ENCODE results near the gene IMMP2L.
"Not testable (repeated sequence)": the region's sequence is repeated elsewhere in the genome, so short reads cannot be mapped to it uniquely, and the experiment has no call there.

IMMP2L gene

DNA sequence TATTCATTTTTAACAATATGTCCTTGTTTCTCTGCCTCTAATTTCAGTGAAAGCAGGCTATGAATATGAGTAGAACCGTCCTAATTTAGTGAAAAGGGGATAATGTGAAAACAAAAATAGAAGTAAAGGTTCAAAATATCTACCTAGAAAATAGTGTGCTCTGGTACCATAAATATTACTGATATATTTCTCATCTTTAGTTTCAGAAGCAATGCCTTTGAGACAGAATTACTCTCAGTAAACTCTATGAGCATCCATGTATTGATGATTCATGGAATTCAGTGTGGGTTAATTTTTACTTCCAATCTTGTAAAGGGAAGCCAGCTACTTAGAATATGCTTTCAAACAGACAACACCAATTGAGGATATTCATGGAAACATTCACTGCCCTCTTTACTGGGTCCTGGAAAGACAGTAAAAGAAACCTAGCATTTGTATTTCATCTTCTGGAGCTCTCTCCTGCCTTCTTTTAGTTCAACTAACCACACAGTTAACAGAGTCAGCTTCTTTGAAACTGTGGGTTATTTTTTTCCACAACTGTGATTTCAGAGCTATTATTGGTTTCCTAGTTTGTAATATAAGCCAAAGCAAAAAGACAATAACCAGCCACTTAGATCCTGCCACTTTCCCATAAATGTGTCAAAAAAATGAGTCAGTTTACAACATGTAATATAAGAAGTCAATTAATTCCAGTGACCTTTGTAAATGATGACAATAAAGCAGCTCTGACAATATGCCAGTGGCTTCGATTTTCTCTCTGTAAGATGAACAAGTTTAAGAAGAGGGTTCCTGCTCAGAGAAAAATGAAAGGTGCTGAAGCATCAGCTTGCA, 469.7 kb downstream of the IMMP2L start:
- no peak for DNase-seq

DNA sequence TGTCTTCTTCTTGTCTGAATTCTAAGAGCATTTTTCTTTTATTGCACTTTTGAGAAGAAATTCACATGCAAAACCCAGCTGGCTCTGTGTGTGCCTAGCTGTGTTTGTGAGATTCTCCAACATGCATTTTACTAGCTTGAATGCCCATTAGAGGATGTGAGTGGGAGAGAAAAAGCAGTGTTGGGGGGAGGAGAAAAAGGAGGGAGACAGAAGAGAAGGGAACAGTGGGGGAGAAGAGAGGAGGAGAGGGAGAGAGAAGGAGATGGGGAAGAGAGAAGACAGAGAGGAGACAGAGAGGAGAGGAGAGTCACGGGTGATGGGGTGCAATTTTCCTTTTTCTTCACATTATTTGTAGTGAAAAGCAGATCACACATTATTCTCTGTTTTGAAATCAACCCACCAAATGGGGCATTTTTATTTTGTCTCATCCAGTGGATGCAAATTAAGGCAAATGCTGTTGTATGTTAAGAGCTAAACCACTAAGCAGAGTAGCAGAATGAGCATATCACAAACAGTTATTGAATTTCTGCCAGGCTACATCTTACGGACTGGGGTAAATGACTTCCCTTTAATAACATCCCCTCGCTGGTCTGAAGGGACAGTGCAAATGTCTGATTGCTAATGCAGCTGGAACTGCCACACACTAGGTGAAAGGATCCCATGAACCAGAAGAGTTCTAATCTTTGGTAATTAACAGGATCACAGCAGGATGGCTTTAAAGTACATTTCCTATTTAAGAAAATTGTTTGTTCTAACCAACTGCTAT, 470.5 kb downstream of the IMMP2L start:
- peak in 1 of 2 experiments; percentile 26 for DNase-seq

DNA sequence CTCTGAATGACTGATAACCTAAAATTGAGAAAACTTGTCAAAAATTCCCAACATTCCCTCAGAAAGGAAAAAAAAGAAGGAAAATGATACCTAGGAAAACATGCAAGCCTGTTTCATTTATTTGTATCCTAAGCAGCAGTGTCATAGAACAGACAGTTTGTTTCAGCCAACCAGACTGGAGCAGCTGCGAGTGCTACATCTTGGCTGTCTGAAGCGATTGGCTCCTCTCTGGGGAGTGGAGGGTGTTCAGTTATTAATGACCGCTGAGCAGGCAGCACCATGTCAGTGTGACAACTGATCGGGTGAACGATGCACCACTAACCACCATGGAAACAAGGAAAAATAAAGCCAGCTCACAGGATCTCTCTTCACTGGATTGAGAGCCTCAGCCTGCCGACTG, 471.4 kb downstream of the IMMP2L start, which contains the start of gene LRRN3:
Gene LRRN3, plus strand, starts transcription at position 282 of the 400 bp plus-strand sequence. CDS start 31,646 bp downstream, outside the sequence.
- DNase-seq = peak; percentile 68 to 83

DNA sequence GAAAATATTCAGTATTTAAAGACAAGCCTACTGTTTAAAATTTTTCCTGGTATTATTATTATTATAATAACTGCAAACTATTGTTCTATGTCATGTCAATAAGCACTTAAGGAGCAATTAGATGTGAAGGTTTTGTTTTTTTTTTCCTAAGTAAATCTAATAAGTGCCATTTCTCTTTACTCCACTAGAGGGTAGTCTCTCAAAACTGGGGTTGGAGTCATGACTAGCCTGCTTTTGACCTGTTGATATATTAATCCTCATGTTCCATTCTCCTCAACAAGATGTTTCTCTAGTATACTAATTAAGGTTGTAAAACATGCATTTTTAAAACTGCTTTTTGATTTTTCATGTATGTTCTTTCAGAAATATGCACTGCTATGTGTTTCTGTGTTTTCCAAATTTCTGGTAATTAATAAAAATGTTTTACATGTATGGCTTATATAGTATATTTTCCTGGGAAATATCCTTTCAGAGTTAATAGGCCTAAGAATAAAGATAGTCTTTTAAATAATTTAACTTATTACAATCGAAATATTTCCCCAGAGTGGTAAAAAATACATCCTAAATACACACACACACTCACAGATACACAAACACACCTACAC, 472.4 kb downstream of the IMMP2L start:
- DNase-seq = no peak

DNA sequence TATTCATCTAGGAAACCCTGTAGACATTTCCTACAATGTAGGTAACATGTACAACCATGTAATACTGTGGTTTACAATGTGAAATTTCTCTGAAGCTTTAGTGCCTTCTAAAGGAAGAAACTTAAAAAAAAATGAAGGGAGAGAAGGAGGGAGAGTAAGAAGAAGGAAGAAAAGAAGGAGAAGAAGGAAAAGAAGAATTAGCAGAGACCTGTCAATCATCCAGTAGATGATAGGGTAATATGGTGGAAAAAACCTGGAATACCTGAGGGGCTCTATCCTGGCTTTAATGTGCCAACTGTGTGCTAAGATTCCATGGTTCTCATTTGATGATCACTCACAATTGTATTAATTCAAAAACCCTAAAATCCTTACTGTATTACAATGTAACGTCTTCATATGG, 474.0 kb downstream of the IMMP2L start:
- DNase-seq = no peak

DNA sequence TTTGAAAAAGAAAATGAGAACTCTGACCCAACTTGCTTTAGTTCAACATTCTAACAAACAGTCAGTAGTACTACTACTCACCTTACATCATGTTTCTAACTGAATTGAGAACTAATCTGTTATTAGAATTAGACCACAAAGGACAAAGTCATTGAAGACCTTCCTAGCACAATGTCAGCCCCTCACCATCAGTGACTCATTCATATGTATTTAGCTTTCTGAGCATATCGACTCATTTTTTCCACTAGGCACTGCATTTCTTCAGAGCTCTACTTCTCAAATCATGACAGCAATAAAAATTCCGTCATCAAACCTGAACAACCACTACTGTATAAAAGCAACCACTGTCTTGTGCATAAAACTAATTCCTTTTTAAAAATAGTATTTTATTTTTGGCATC, 475.8 kb downstream of the IMMP2L start:
- no peak for DNase-seq

DNA sequence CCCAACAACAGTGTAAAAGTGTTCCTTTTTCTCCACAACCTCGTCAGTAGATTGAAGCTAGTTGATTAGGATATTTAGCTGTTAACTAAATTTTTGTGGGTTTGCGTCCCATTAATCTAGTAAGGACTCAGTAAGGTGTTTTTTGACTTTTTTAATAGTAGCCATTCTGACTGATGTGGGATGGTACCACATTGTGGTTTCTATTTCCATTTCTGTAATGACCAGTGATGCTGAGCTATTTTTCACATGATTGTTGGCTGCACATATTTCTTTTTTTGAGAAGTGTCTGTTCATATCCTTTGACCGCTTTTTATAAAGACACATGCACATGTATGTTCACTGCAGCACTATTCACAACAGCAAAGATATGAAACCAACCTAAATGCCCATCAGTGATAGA, 476.9 kb downstream of the IMMP2L start:
- DNase-seq = no peak

DNA sequence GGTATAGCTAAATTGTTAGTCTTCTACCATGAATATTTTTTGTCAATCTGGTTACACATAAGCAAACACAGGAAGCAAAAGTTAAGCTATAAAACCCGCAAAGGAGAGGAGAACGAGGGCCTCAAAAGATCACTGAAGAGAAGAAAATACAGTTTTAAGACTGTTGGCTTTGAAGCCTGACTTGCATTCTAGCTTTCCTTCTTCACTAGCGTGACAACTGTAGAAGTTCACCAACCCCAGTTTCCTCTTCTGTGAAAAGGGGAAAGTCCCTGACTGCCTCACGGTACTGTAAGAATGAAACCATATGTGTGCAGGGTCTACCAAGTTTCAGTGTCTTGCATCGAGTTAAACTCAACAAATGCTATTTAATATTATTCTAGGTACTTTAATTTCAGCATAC, 478.9 kb downstream of the IMMP2L start:
- DNase-seq = no peak

DNA sequence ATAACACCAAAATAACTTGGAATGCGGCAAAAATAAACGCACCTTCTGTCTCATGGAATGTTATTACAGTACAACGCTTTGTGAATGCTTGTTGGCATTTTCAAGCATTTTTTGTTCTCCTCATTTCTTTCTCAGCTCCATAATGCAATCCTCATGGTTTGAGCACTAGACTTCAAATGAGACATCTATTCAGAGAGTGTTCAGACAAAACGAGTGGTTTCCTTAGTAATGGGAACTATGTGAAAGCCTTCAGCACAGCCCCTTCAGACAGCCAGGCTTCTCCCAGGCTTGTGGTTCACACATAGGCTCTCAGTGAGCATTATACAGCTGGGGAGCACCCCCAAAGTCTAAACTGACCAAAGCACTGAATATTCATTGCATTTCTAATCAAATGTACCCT, 479.9 kb downstream of the IMMP2L start:
- no peak for DNase-seq

DNA sequence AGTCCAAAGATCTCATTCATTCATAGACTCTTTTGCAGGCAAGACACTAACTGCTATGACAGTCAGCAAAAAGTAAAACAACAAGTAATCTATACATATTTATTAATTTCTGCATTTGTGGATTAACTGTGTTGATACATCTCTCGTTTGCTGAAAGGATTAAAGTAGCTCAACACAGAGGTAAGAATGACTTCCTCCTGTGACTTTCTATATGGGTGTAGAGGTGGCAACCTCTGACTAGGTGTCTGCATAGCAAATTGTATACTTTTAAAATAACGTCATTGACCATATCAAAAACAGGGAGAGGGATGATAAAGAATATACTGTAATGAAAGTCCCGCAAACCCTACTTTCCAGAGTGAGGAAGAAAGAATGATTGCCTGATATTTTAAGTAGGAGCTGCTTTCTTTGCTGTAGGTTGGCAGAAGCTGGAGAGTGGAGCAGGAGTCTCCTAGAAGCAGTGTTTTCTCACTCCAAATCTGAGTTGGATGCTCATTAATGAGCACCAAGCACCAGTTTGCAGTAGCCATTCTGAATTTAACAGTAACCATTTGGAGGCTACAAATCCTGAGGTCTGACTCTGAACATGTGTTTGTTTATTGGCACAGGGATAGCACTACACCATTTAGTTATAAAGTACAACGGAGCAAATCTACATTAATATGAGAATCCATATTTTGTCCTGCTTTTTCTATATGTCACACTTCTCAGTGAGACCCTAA, 480.6 kb downstream of the IMMP2L start:
- no peak for DNase-seq

DNA sequence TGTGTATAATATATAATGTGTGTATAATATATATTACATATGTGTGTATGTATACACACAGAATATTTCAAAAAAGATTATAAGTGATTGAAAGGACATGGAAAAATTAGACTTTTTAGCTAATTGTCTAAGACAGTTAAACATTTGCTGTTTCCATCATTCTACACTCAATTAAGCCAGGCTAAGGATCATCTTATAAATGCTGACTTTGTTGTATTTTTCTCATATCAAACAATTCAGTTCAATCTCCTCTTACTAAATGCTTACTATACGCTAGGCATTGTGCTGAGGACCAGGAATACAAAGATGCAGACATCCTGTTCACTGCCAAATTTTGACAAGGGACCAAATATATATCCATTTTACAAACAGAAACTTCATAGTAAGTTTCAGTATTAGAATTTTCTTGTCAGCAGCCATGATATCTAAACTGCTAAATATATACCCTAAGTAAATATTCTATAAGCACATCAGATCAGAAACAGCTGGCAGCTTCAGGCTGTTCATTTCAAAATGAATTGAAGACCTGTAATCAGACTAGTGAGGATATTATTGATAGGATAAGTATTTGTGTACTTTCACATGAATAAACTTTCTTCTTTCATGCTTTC, 481.7 kb downstream of the IMMP2L start:
- no peak for DNase-seq

DNA sequence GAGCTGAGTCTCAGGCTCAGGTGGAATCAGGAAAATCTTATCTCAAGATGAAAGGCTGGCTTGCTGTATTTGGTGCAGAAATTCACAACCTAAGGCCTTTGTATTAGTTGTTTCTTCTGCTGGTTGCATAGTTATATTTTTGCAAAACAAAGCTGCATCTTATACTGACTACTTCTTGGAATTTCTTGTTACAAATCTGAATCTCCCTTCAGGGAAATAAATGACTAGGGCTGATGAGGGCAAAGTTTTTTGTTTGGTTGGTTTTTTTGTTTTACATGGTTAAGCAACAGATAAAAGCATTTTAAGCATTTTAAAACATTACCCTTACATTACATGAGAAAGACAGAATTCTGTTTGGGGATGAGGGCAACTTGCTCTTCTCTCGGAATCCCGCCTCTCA, 485.3 kb downstream of the IMMP2L start:
- DNase-seq = no peak

DNA sequence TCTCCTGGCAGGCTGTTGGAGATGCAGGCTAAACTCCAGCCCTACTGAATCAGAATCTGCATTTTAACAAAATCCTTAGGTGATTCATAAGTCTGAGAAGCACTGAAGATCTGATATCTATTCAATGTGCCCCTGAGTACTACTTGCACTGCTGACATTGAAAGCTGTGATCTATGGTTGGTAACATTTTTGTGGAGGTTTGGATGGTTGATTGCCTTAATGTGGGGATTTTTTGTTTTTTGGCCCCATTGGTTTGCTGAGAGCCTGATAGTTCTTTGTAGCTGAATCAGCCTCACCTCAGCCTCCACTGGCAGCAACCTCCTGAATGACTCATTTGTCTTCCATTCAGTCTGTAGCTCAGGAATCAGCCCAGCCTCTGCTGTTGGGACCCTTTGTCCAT, 486.1 kb downstream of the IMMP2L start:
- DNase-seq = no peak

DNA sequence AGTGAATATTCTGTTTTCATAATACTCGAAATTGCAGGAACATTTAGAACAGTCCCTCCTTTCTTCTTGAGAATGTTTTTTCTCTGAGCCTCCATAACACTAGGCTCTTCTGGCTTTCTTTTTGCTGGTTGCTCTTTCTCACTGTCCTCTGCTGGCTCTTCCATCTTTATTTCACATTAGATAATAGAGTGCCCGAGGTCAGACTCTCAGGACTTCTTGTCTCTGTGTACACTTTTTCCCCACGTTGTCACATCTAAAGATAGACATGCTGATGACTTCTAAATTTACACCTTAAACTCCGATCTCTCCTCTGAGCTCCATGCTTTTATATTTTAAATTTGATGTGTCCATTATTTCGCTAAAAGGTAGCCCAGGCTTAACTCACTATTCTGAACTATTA, 486.8 kb downstream of the IMMP2L start:
- no peak for DNase-seq

DNA sequence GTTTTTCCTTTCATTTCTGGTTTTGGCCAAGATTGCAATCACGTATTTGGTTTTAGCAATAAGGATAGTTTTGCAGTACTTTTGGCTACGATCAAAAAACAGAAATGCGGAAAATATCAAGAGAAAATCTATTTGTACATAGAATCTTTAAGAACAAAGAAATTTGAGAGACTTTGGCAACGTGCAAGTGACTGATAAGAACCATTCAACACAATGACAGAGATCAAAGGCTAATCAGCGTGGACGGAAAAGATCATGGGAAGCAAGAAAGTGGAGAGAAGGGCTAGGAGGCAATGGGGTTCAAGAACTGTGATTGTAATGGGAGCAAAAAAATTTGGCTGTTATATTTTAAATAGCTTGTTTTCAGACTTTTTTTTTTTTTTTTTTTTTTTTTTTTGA, 487.5 kb downstream of the IMMP2L start:
- no peak for DNase-seq

DNA sequence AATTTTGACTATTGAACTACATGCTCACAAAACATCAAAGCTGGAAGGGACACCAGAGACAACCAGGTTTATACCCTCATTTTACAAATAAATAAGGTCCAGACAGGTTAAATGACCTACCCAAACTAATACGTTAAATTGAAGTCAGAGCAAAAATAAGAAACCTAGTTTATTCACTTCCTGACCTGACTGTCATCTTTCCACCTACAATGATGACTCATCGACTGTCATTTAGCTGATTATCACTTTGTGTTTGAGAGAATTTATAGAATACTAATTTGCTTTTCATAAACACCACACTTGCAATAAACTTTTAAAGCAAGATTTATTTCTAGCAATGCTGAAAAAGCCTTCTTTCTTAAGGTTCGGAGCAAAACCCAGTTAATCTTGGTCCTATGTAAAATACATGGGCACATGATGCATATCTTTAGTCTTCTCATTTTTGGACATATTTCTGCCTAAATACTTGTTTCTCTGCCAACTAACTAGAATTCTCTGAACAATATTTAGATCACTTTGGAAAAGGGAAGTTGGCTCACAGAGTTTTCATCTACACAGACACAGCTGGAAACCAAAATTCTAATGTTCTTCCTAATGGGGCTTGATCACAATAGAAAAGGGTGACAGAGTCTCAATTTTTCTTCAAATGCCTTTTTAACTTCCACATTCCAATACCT, 488.1 kb downstream of the IMMP2L start:
- no peak for DNase-seq

DNA sequence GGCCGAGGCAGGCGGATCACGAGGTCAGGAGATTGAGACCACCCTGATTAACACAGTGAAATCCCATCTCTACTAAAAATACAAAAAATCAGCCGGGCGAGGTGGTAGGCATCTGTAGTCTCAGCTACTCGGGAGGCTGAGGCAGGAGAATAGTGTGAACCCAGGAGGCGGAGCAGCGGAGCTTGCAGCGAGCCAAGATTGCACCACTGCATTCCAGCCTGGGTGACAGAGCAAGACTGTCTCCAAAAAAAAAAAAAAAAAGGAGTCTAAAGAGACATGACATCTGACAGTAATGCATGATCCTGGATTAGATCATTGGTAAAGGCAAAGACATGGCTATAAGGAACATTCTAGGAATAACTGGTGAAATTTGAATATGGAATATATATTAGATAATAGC, 489.6 kb downstream of the IMMP2L start:
- DNase-seq = not testable (repeated sequence)

DNA sequence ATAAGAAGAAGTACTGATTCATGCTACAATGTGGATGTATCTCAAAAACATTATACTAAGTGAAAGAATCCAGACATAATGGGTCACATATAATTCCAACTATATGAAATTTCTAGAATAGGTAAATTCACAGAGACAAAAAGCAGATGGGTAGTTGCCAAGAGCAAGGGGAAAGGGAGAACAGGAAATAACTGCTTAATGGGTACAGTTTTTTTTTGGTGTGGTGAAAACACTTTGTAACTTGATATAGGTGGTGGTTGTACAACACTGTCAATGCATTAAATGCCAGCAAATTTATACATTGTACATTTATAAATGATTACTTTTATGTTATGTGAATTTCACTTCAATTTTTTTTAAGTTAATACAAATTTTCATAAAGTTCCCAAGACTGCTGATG, 490.7 kb downstream of the IMMP2L start:
- no peak for DNase-seq

DNA sequence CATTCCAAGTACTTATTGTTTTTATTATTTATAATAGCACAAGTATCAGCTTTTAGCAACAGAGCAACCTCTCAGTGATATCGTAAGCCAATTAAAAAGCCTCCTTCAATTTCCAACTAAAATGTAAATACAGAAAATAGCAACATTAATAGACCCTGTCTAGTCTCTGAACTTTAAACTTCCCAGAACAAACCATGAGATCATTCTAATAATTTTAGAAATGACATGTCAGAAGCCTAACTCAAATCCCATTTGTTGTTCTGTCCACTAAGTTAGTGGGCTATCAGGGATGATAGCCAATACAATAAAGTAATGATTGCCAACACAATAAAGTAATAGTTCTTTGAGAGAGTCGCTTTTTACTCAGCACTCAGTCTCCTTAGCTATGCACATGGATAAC, 493.7 kb downstream of the IMMP2L start:
- DNase-seq = no peak

DNA sequence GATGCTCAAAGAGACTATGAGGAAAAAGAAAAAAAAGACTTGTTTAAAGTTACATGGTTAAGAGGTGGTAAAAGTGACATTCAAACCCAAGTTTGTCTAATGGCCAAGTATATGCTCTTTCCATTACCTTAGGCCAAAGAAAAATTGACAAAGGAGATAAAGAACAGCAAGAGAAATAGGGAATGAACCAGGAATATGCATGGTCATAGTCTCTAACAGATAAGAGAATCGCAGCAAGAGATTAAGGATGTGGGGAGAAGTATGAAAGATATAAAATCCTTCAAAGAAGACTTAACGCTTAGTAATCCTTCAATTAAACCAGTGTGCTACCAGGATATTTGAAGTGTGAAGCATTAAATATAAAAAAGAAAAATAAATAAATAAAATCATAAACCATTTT, 494.6 kb downstream of the IMMP2L start:
- DNase-seq = no peak

DNA sequence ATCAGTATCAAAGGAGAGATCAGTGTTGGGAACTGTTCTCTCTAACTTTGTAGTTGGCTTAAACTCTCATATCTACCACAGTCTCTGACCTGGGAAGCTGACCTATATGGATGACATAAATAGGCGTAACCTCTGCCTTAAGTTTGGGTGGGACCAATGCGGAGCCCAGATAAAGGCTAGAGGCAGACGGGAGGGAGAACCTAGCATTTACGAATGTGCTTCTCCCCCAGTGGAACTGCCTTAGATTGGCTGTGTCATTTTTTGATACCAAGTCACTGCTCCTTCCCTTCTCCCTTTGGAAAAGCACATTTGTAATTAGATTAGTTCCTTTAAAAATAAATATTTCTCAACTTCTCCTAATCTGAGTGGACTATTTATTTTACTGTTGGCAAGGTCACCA, 495.0 kb downstream of the IMMP2L start:
- no peak for DNase-seq

DNA sequence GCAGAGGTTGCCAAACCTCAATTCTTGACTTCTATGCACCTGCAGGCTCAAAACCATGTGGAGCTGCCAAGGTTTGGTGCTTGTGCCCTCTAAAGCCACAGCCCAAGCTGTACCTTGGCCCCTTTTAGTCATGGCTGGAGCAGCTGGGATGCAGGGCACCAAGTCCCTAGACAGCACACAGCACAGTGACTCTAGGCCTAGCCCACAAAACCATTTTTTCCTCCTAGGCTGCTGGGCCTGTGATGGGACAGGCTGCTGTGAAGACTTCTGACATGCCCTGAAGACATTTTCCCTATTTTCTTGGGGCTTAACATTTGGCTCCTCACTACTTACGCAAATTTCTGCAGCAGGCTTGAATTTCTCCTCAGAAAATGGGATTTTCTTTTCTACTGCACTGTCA, 499.1 kb downstream of the IMMP2L start:
- DNase-seq = no peak

Data from cerebellar nuclear complex (tissue), 1 donor.